Measurements from ENCODE around the gene NHLRC2. TPM values are rescaled to one million over a fixed set of nuclear protein-coding genes. Genes with fewer than 3 reads are reported as not detected.
"Not testable (repeated sequence)": the region's sequence is repeated elsewhere in the genome, so short reads cannot be mapped to it uniquely, and the experiment has no call there.

The NHLRC2 gene
- total and polyA plus RNA-seq, 2 experiments from 2014 or later, result 15.5 to 28.1 TPM

- TF ChIP-seq CREB1 (CRISPR knock-in tag; IDR thresholded peaks at IDR 0.05; ENCODE audit: low read depth) (no peak), ZNF331 (CRISPR knock-in tag; IDR thresholded peaks at IDR 0.05; ENCODE audit: low read depth) (no peak), STAT1 (IDR thresholded peaks at IDR 0.05; ENCODE audit: unreplicated experiment) (no peak)
Observed at GRCh38 chr10:113822174-113822573, 32.3 kb upstream of the NHLRC2 start (continued).

GRCh38 chr10:113823389-113823788 is 31.1 kb upstream of the NHLRC2 start:
- Histone ChIP-seq H3K4me1 (ENCODE audit: insufficient read depth) (peaks cover 24% of the 10 kb centered on the region), H3K79me2 (replicated peaks; ENCODE audit: insufficient read depth) (no peaks in the 10 kb centered on the region), H3K4me2 (no peak overlapping the region), H3K27me3 (ENCODE audit: insufficient read depth) (no peaks in the 10 kb centered on the region), H3K9me2 (ENCODE audit: insufficient read depth) (no peaks in the 10 kb centered on the region), H3K4me3 (no peak overlapping the region), H3K27ac (ENCODE audit: low read depth) (no peak overlapping the region), H2AFZ (no peak overlapping the region), H3K36me3 (ENCODE audit: insufficient read depth) (no peaks in the 10 kb centered on the region), H4K20me1 (replicated peaks; ENCODE audit: insufficient read depth) (no peaks in the 10 kb centered on the region), H3F3A (replicated peaks; ENCODE audit: low read depth) (no peaks in the 10 kb centered on the region)
- H3K36me3 Mint-ChIP-seq (ENCODE audit: low read depth), result no peaks in the 10 kb centered on the region
- H3K27ac Mint-ChIP-seq, result no peak overlapping the region
- TF ChIP-seq ETS1 (IDR thresholded peaks at IDR 0.05) (no peak), EZH2phosphoT487 (IDR thresholded peaks at IDR 0.05; ENCODE audit: unreplicated experiment) (no peak), POLR2AphosphoS5 (IDR thresholded peaks at IDR 0.05; ENCODE audit: low read depth) (no peak), ZNF331 (CRISPR knock-in tag; IDR thresholded peaks at IDR 0.05; ENCODE audit: low read depth) (no peak), CTCF (conservative IDR thresholded peaks at IDR 0.05; ENCODE audit: low read depth in 2 of 2) (no peak), NANOG (IDR thresholded peaks at IDR 0.05; ENCODE audit: borderline replicate concordance) (no peak)
- no peaks in the 10 kb centered on the region for H3K27me3 Mint-ChIP-seq (ENCODE audit: insufficient read depth, low read depth, poor library complexity)
- ATAC-seq (no peak), DNase-seq (ENCODE audit: low spot score) (no peak)
- no peak overlapping the region for H3K4me3 Mint-ChIP-seq
- no peaks in the 10 kb centered on the region for H3K9me3 Mint-ChIP-seq
- H3K4me1 Mint-ChIP-seq, result peaks cover 25% of the 10 kb centered on the region

- ATAC-seq (no peak), DNase-seq (ENCODE audit: low spot score) (no peak)
- no peaks in the 10 kb centered on the region for H3K9me3 Mint-ChIP-seq
- no peaks in the 10 kb centered on the region for H3K27me3 Mint-ChIP-seq (ENCODE audit: insufficient read depth, low read depth, poor library complexity)
- H3K4me3 ChIP-seq, result no peak overlapping the region
- H3K27me3 ChIP-seq (ENCODE audit: insufficient read depth), result no peaks in the 10 kb centered on the region
- H3K27ac ChIP-seq (ENCODE audit: low read depth), result no peak overlapping the region
- peaks cover 19% of the 10 kb centered on the region for H3K4me1 ChIP-seq (ENCODE audit: insufficient read depth)
- no peaks in the 10 kb centered on the region for H3K36me3 Mint-ChIP-seq (ENCODE audit: low read depth)
- peaks cover 16% of the 10 kb centered on the region for H3K4me1 Mint-ChIP-seq
- H3K4me3 Mint-ChIP-seq, result no peak overlapping the region
- H3K27ac Mint-ChIP-seq, result no peak overlapping the region
- H3F3A ChIP-seq (replicated peaks; ENCODE audit: low read depth), result no peaks in the 10 kb centered on the region
- no peaks in the 10 kb centered on the region for H4K20me1 ChIP-seq (replicated peaks; ENCODE audit: insufficient read depth)
- H3K36me3 ChIP-seq (ENCODE audit: insufficient read depth), result no peaks in the 10 kb centered on the region
- H3K9me2 ChIP-seq (ENCODE audit: insufficient read depth), result no peaks in the 10 kb centered on the region
- H3K4me2 ChIP-seq, result no peak overlapping the region
- no peak overlapping the region for H2AFZ ChIP-seq
- TF ChIP-seq POLR2AphosphoS5 (IDR thresholded peaks at IDR 0.05; ENCODE audit: low read depth), result no peak
- TF ChIP-seq EZH2 (IDR thresholded peaks at IDR 0.05; ENCODE audit: low read depth, unreplicated experiment), result no peak
- no peak for TF ChIP-seq ZNF114 (CRISPR knock-in tag; IDR thresholded peaks at IDR 0.05)
- no peaks in the 10 kb centered on the region for H3K79me2 ChIP-seq (replicated peaks; ENCODE audit: insufficient read depth)
Observed at GRCh38 chr10:113825791-113826190, 28.7 kb upstream of the NHLRC2 start.

- H3K9me3 Mint-ChIP-seq; H3K27me3 ChIP-seq (ENCODE audit: insufficient read depth); ATAC-seq; H3F3A ChIP-seq (replicated peaks; ENCODE audit: low read depth); H4K20me1 ChIP-seq (replicated peaks; ENCODE audit: insufficient read depth); H3K4me1 ChIP-seq (ENCODE audit: insufficient read depth); H3K36me3 ChIP-seq (ENCODE audit: insufficient read depth); H3K27ac Mint-ChIP-seq; H3K4me3 Mint-ChIP-seq; H3K4me3 ChIP-seq; H3K27ac ChIP-seq (ENCODE audit: low read depth); H2AFZ ChIP-seq; H3K79me2 ChIP-seq (replicated peaks; ENCODE audit: insufficient read depth); H3K9me2 ChIP-seq (ENCODE audit: insufficient read depth); H3K4me2 ChIP-seq; H3K36me3 Mint-ChIP-seq (ENCODE audit: low read depth); H3K4me1 Mint-ChIP-seq; H3K27me3 Mint-ChIP-seq (ENCODE audit: insufficient read depth, low read depth, poor library complexity): not testable (repeated sequence)
- DNase-seq (ENCODE audit: low spot score), result peak; percentile 30
Observed at GRCh38 chr10:113828567-113828966, 25.9 kb upstream of the NHLRC2 start.

Measured in GM23338 (cell line).